Hepatocyte (in vitro differentiated cells): ENCODE data around the gene SCNN1B. TPM values are rescaled to one million over a fixed set of nuclear protein-coding genes. Genes with fewer than 3 reads are reported as not detected.
"Not testable (repeated sequence)": the region's sequence is repeated elsewhere in the genome, so short reads cannot be mapped to it uniquely, and the experiment has no call there.

Experiments
- DNase-seq: peaks from one replicate; pipeline ENCODE4 v3.0.0-alpha.2; 2016; ENCODE audit warnings: low spot score
- H2AFZ ChIP-seq: fragments of 200-600 bp; sonication (generic); 2 replicates; pipeline ENCODE4 v1.6.0; 2016; ENCODE audit warnings: antibody characterized with exemption, mild to moderate bottlenecking
- H3K27ac ChIP-seq: fragments of 200-600 bp; sonication (generic); 2 replicates; pipeline ENCODE4 v1.5.1; 2016; ENCODE audit warnings: mild to moderate bottlenecking
- H3K27me3 ChIP-seq: fragments of 200-600 bp; sonication (generic); 2 replicates; pipeline ENCODE4 v1.6.1; 2016
- H3K36me3 ChIP-seq: fragments of 200-600 bp; sonication (generic); replicated peaks from 2 replicates; pipeline ENCODE4 v1.5.1; 2016; ENCODE audit warnings: low read depth; ENCODE audit not compliant: insufficient read depth
- H3K4me1 ChIP-seq: fragments of 200-600 bp; sonication (generic); 2 replicates; pipeline ENCODE4 v1.5.1; 2016; ENCODE audit warnings: mild to moderate bottlenecking, moderate library complexity; ENCODE audit not compliant: insufficient read depth
- H3K4me2 ChIP-seq: fragments of 200-600 bp; sonication (generic); 2 replicates; pipeline ENCODE4 v1.6.0; 2016
- H3K4me3 ChIP-seq: fragments of 200-600 bp; sonication (generic); 2 replicates; pipeline ENCODE4 v1.5.1; 2016; ENCODE audit warnings: mild to moderate bottlenecking
- H3K79me2 ChIP-seq: fragments of 200-600 bp; sonication (generic); 2 replicates; pipeline ENCODE4 v1.6.0; 2017; ENCODE audit warnings: mild to moderate bottlenecking
- H3K9me2 ChIP-seq: fragments of 200-600 bp; sonication (generic); replicated peaks from 2 replicates; pipeline ENCODE4 v1.6.0; 2017; ENCODE audit warnings: mild to moderate bottlenecking; ENCODE audit not compliant: insufficient read depth
- H3K9me3 ChIP-seq: fragments of 200-600 bp; sonication (generic); 2 replicates; pipeline ENCODE4 v1.5.1; 2016; ENCODE audit warnings: low read depth, mild to moderate bottlenecking
- H4K20me1 ChIP-seq: fragments of 200-600 bp; sonication (generic); 2 replicates; pipeline ENCODE4 v1.6.0; 2016; ENCODE audit warnings: mild to moderate bottlenecking; ENCODE audit not compliant: insufficient read depth, poor library complexity, severe bottlenecking
- EZH2 ChIP-seq: fragments of 200-600 bp; sonication (generic); IDR thresholded peaks from 2 replicates; pipeline ENCODE4 v1.6.1; 2016; ENCODE audit warnings: antibody characterized with exemption, mild to moderate bottlenecking, borderline replicate concordance
- EZH2phosphoT487 ChIP-seq: fragments of 200-600 bp; sonication (generic); IDR thresholded peaks from one replicate; pipeline ENCODE4 v1.6.1; 2018; ENCODE audit warnings: antibody characterized with exemption, mild to moderate bottlenecking, low read depth, moderate library complexity; ENCODE audit not compliant: unreplicated experiment, severe bottlenecking
- WGBS: methylation state at CpG from one replicate; pipeline ENCODE4 v1.1.6; 2016; ENCODE audit warnings: low lambda C conversion rate; ENCODE audit errors: missing lambda C conversion rate; 5-methylcytosine and 5-hydroxymethylcytosine counted together
- polyA plus RNA-seq: library from polyadenylated mRNA; unstranded; fragments of >200 nt; fragmentation: Nextera tagmentation; extraction: Ambion mirVana; gene quantifications from 2 replicates; pipeline ENCODE4 v1.2.1, GENCODE V29; 2016
- total RNA-seq: library from RNA; depleted of rRNA; stranded (reverse); fragments of >200 nt; gene quantifications from 2 replicates; pipeline ENCODE4 v1.2.3, GENCODE V29; 2014
- TF ChIP-seq, protein P1 (sequence below): fragments of 200-600 bp; sonication (generic); IDR thresholded peaks from 2 replicates; pipeline ENCODE4 v1.5.1; 2016; ENCODE audit warnings: antibody characterized with exemption, mild to moderate bottlenecking; ENCODE audit not compliant: poor library complexity

The SCNN1B gene
- total and polyA plus RNA-seq, 2 experiments from 2014 or later: 0.23 to 0.85 TPM

DNA sequence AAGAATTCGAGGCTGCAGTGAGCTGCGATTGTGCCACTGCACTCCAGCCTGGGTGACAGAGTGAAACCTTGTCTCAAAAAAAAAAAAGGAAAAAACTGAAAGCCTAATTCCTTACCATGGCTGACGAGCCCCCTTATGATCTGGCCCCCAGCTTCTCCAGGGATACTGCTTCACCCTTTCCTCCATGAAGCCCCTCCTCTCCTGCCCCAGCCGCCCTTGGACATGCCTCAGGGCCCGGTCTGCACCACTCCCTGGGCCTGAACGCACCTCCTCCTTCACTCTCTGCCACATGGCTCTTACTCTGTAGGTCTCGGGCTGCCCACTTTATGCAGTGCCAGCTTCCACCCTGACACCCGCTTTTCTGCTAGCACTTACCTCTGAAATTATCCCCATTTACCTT lies 85.6 kb downstream of the SCNN1B start:
- no peak overlapping the region for H3K4me2 ChIP-seq
- H3K4me1 ChIP-seq: no peaks in the 10 kb centered on the region
- 93% methylated on average over 8 of the region's 8 CpGs for WGBS
- H3K4me3 ChIP-seq: no peak overlapping the region
- TF ChIP-seq EZH2phosphoT487: no peak
- TF ChIP-seq, protein P1, sequence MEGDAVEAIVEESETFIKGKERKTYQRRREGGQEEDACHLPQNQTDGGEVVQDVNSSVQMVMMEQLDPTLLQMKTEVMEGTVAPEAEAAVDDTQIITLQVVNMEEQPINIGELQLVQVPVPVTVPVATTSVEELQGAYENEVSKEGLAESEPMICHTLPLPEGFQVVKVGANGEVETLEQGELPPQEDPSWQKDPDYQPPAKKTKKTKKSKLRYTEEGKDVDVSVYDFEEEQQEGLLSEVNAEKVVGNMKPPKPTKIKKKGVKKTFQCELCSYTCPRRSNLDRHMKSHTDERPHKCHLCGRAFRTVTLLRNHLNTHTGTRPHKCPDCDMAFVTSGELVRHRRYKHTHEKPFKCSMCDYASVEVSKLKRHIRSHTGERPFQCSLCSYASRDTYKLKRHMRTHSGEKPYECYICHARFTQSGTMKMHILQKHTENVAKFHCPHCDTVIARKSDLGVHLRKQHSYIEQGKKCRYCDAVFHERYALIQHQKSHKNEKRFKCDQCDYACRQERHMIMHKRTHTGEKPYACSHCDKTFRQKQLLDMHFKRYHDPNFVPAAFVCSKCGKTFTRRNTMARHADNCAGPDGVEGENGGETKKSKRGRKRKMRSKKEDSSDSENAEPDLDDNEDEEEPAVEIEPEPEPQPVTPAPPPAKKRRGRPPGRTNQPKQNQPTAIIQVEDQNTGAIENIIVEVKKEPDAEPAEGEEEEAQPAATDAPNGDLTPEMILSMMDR: no peak
- DNase-seq: no peak
- H4K20me1 ChIP-seq: no peaks in the 10 kb centered on the region
- H3K27ac ChIP-seq: no peak overlapping the region
- H3K9me3 ChIP-seq: no peaks in the 10 kb centered on the region
- H3K27me3 ChIP-seq: no peaks in the 10 kb centered on the region
- no peaks in the 10 kb centered on the region for H3K79me2 ChIP-seq
- no peaks in the 10 kb centered on the region for H3K36me3 ChIP-seq
- no peak overlapping the region for H2AFZ ChIP-seq
- no peaks in the 10 kb centered on the region for H3K9me2 ChIP-seq

DNA sequence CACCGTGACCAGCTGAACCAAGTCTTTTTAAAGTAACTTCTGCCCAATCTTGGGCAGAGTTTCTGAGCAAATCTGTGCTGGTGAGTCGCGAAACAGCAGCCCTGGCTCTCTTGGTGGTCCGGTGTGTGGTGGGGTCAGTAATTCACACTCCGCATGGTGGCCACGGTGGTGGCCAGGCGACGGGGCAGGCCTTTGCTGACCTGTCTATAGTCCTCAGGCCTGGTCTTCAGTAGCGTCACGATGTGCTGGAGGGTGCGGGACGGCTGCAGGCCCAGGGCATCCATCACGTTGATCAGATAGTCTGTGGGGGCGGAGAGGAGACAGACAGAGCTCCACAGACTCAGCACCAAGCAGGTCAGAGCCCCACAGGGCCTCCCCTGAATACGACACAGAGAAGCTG lies 86.7 kb downstream of the SCNN1B start:
- Histone ChIP-seq H3K4me3 (no peak overlapping the region), H3K9me2 (no peaks in the 10 kb centered on the region), H4K20me1 (no peaks in the 10 kb centered on the region), H3K36me3 (no peaks in the 10 kb centered on the region), H3K27ac (no peak overlapping the region), H3K4me2 (no peak overlapping the region), H3K4me1 (no peaks in the 10 kb centered on the region), H2AFZ (no peak overlapping the region), H3K9me3 (no peaks in the 10 kb centered on the region), H3K27me3 (no peaks in the 10 kb centered on the region), H3K79me2 (no peaks in the 10 kb centered on the region)
- DNase-seq: no peak
- 93% methylated on average over 15 of the region's 15 CpGs for WGBS
- TF ChIP-seq EZH2phosphoT487 (no peak), EZH2 (no peak)
- TF ChIP-seq, protein P1: no peak

DNA sequence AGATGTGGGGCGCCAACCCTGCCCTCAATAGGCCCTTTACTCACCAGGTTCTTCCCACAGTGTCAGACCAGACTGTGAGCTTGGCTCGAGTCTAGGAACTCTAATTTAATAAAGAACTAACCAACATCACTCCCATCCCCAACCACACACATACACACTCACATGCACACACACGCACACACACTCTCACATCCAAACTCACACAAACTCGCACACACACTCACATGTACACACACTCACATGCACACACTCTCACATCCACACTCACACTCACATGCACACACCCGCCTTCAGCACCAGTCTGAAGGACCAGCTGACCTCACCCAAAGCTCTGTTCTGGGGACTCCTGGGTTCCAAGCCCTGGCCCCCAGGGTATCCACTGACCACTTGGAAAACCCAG lies 87.1 kb downstream of the SCNN1B start:
- WGBS: 92% methylated on average over 5 of the region's 5 CpGs
- H4K20me1 ChIP-seq: no peaks in the 10 kb centered on the region
- H3K79me2 ChIP-seq: no peaks in the 10 kb centered on the region
- DNase-seq: no peak
- H3K9me2 ChIP-seq: no peaks in the 10 kb centered on the region
- no peaks in the 10 kb centered on the region for H3K9me3 ChIP-seq
- H3K4me3 ChIP-seq: no peak overlapping the region
- no peaks in the 10 kb centered on the region for H3K27me3 ChIP-seq
- no peaks in the 10 kb centered on the region for H3K36me3 ChIP-seq
- H3K4me1 ChIP-seq: no peaks in the 10 kb centered on the region
- H2AFZ ChIP-seq: no peak overlapping the region
- TF ChIP-seq EZH2phosphoT487: no peak
- no peak for TF ChIP-seq EZH2
- TF ChIP-seq, protein P1: no peak
- no peak overlapping the region for H3K4me2 ChIP-seq
- no peak overlapping the region for H3K27ac ChIP-seq

DNA sequence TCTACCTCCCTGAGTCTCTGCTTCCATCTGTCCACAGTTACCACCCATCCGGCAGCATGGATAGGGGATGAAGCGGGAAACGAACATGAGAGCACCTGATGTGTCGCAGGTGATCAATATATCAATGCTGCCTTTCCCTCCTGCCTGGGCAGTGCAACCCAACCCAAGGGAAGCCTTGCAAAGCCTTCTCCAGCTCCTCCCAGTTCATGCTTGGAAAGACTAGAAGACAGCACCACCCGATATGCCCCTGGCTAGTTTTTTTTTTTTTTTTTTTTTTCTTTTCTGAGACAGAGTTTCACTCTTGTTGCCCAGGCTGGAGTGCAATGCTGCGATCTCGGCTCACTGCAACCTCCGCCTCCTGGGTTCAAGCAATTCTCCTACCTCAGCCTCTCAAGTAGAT lies 87.8 kb downstream of the SCNN1B start:
- H4K20me1 ChIP-seq, H3K9me3 ChIP-seq, H3K79me2 ChIP-seq, H3K9me2 ChIP-seq, H3K4me2 ChIP-seq, H3K36me3 ChIP-seq, H3K27me3 ChIP-seq, DNase-seq, H3K4me1 ChIP-seq, H2AFZ ChIP-seq, H3K27ac ChIP-seq, H3K4me3 ChIP-seq: not testable (repeated sequence)
- 98% methylated on average over 8 of the region's 8 CpGs for WGBS
